ENCODE results near the gene CRKL.

GRCh38 chr22:20922141-20922751 lies 5.0 kb downstream of the CRKL start:
- TF ChIP-seq TAF1 (IDR thresholded peaks at IDR 0.05; ENCODE audit: borderline replicate concordance, low read depth, low read length) (no peak), USF1 (IDR thresholded peaks at IDR 0.05; ENCODE audit: borderline replicate concordance, low read depth) (no peak), TEAD4 (IDR thresholded peaks at IDR 0.05; ENCODE audit: borderline replicate concordance, insufficient read depth) (no peak)
